Measurements from ENCODE around the gene CPXM1.

- TF ChIP-seq PATZ1 (CRISPR knock-in tag; IDR thresholded peaks at IDR 0.05; ENCODE audit: borderline replicate concordance) = no peak
- TF ChIP-seq ZFP30 (CRISPR knock-in tag; IDR thresholded peaks at IDR 0.05) = no peak
- TF ChIP-seq PPARA (CRISPR knock-in tag; IDR thresholded peaks at IDR 0.05; ENCODE audit: borderline replicate concordance) = no peak
- no peak for TF ChIP-seq GLIS3 (CRISPR knock-in tag; IDR thresholded peaks at IDR 0.05)
Observed at GRCh38 chr20:2801286-2801728, 880 bp upstream of the CPXM1 start.

All from SK-N-SH treated with all-trans-retinoic acid at 6 μM for 48 hours (cell line).